ENCODE results near the gene SPEG.
"Not testable (repeated sequence)": the region's sequence is repeated elsewhere in the genome, so short reads cannot be mapped to it uniquely, and the experiment has no call there.

The SPEG gene
- total RNA-seq = 9.3 to 15.2 reads per million in 2 donors

GRCh38 chr2:219434718-219435525 is at the start of gene SPEG:
TSS of gene SPEG (plus strand) at chr2:219434843. CDS start at chr2:219434978, 135 bp downstream.
- DNase-seq = no peak

- DNase-seq = no peak
These were observed 49.8 kb upstream of the SPEG start for GRCh38 chr2:219384859-219385258.

GRCh38 chr2:219385958-219386520 is 48.6 kb upstream of the SPEG start:
- no peak for DNase-seq

DNA sequence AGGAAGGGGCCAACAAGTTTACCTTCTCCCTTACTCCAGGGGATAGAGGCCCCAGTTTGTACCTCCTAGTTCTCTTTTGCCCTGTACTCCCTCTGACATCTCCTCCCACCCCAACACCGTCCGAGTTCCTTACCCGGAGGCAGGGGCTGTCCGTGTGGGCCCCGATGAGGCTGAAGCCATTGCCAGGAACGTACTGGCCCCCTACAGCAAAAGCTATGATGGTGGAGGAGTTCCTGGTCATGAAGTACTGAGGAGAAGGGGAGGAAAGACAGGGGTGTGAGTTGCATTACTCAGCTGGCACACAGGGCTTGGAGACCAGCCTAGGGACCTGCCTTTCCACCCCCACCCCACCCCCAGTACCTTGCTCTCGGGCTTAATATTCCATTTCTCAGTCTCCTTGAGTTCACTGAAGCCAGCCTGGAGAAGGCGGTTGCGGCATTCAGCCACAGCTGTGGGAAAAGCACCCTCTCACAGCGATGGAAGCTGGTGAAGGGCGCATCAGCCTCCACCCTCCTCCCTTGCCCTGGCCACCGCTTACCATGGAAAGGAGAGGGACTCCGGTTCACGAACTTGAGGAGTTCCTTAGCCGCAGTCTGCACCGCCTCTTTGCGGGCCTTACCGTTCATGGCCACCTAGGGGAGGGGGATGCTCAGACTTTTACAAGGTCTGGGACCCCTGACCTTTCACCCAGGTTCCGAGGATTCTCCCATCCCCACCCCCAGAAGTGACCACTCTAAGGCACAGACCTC is 47.9 kb upstream of the SPEG start:
- DNase-seq = no peak

DNA sequence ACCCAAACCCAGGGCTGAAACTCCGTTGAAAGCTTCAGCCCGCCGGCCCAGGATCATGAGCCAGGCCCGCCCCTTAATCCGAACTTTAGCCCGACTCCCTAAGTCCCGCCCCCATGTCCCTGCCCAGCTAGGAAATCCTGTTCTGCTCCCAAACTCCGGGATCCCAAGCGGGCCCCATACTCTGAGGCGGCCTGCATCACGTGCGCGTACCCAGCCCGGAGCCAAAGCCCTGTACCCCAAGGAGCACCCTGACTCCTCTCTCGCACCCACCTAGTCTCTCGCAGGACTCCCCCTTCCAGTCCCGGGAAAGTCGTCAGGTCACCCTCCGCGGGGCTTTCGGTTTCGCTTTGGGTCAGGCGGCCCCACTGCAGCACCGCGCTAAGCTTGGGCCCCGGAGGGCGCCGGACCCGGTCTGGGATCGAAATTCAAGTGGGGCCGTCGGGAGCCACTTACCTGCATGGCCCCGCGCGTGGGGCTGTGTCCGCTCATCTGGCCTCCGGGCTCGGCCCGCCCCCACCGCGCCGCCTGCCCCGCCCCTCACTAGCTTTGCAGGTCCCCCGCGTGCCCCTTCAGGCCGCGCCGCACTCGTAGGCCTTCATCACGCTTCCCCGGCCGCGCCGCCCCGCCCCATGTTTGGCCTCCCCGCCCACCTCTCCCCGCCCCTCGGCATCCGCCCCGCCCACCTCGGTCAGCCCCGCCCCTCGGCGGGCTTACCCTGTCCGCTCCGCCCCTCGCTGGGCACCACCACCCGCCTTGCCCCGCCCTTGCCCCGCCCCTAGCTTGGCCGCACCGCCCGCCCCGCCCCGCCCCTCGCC is 47.1 kb upstream of the SPEG start, which contains the start of gene DNPEP:
DNPEP (minus strand) TSS at position 607 of the 815 bp plus-strand sequence; CDS start at position 489, 118 bp downstream.
- DNase-seq = peak; percentile 98

- peak; percentile 99 for DNase-seq
These were observed 46.3 kb upstream of the SPEG start for GRCh38 chr2:219388121-219388906.

- no peak for DNase-seq
These were observed 45.8 kb upstream of the SPEG start for GRCh38 chr2:219388907-219389156.

- DNase-seq = no peak
These were observed 41.9 kb upstream of the SPEG start for GRCh38 chr2:219392754-219393153.

DNA sequence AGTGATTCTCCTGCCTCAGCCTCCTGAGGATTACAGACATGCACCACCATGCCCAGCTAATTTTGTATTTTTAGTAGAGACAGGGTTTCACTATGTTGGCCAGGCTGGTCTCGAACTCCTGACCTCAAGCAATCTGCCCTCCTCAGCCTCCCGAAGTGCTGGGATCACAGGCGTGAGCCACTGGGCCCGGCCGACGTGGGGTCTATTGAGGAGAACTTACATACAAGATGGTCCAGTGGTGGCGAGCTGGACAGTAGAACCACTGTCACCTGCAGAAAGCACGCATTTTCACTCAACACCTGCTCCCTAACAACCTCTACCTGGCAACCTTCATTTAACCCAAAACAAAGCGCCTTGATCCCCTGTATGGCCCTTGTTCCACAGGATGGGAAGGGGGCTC is 39.6 kb upstream of the SPEG start:
- not testable (repeated sequence) for DNase-seq

DNA sequence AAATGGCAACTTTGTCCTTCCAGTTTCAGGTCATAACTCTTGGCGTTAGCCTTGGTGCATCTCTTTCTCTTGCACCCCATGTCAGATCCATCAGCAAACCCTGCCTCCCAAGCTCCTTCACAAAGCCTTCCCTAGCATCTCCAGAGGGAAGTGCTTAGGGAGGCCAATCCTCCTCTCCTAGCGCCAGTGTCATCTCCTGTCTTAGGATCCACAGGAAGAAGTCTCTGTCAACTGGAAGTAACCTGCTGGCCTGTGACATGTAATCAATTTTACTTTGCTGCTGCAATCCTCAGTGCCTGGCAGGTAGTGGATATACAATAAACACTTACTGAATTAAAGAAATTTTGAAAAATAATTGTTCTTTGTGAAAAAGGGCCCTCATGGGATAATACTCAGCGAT is 39.0 kb upstream of the SPEG start:
- no peak for DNase-seq

DNA sequence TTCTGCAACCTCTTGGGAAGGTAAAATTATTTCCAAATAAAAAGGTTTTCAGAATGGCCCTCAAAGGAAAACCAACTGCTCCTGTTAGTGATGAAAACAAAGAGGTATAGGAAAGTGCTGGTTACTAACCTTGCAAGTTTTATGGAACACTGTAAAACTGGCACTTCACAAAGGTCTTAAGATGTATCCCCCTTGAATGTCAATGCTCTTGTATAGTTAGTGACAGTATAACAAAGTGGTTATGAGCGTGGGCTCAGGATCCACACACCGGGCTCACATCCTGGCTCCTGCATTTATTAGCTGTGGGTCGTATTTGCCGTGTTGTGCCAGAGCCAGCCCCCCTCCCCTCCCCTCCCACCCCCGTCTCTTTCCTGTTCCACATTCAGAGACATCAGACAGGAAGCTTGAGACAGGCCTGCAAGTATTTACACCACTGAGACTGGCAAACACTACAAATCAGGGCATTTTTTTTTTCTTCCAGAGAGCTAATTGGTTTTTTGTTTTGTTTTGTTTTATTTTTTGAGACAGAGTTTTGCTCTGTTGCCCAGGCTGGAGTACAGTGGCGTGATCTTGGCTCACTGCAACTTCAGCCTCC is 37.7 kb upstream of the SPEG start:
- DNase-seq = no peak

DNA sequence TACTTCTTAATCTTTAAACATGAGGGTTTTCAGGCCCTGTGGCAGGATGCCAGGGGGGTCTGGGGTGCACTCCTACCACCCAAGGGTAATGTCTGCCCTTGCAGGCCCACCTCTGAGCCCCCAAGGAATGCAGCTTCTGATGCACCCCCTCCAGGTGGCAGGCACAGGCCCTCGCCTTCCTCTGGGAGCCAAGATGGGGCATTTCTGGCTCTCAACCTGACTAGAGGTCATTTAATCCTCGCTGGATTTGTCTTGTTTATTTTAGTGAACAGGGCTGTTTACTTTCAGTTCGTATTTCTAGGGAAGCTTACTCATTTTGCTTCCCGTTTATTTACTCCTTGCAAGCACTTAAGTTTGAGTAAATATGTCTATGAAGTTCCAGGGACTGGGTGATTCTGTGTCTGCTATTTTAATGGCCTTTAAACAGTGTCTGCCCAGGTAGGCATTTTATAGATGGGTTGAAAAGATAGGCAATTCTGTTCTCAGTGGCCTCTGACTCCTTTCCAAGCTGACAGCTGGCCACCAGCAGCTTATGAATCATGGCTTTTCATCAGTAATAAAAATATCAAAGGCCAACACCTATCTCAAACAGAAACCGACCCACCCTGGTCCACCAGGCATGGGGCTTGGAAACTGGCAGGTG is 35.8 kb upstream of the SPEG start:
- no peak for DNase-seq

DNA sequence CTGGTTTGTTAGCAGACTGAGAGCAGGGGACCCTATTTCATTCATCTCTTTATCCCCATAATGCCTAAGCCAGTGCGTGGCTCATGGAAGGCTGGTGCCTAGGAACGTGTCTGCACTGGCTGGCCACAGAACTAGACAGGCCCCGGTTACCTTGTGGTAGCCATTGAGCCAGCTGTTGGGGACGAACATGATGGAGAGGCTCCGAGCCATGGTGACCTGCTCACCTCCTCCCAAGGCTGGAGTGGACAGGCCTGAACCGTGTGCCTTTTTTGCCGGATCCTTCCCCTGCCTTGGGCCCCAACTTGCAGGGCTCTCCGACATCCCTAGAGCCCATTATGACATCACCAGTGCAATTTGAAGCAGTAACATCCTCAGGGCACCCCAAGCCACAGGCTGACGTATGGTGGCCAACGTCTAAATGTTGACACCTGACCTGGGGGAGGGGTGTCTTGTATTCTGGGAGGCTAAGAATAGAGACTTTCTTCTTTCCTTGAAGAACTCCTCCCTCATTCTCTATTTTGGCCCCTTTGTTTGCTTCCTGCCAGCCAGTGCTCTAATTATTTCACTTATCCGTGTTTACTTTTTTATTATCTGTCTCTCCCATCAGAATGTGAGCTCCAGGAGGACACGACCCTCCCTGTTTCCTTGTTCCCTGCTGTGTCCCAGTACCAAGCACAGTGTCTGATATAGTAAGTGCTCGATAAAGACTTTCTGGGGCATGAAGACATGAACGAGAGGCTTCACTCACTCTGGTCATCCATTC is 34.7 kb upstream of the SPEG start:
- DNase-seq = no peak

DNA sequence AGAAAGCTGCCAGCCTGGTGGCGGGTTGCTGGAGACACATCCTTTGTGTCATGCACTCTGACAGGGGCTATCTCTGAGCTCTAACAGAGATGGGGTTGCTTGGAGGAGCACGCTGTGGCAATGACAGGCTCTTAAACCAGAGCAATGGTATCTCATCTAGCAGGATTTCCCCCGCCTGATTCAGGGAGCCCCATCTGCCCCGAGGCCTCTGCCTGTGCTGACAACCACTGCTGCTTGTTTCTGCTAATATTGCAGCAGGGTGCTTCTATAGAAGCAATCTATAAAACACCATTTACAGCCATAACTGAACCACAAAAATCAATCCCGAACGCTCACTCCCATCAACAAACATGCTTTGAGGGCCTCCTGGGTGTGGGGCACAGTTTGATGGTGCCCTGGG is 34.1 kb upstream of the SPEG start:
- DNase-seq = no peak

GRCh38 chr2:219401606-219402005 is 33.0 kb upstream of the SPEG start:
- no peak for DNase-seq

DNA sequence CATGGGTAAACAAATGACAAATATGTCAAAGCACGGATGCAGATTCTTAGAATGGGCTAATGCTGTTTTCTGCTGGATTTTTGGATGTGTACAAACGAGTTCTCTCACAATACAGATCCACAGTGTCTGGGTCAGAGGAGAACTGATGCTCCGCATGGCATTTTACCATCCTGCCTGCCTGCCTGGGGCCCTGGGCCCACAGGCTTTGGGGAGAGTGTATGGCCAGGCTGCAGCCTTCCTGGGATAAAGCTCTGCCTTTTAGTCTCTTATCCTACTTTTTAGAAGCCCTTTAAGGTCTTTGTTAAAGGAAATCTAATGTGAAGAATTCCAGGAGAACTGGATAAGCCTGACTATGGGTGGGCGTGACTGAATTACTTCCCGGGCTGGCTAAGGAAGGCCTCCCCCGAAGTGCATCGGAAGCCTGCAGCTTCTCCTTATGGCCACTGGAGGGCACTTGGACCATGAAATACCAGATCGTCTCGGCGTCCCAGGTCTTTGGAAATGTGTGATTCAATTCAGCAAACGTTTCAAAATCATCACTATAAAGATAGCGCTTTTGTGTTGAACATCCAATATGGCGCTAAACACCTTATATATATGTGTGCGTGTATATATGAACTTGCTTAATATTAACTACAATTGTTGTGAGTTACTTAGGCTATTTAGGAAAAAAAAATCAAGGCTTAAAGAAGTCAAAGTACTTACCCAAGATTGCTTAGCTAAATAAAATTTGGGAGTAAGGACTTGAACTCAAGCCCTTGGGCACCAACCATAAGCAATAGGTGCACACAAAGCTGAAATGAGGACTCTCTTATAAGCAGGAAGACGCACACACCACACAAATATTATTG is 31.8 kb upstream of the SPEG start:
- peak; percentile 36 for DNase-seq

DNA sequence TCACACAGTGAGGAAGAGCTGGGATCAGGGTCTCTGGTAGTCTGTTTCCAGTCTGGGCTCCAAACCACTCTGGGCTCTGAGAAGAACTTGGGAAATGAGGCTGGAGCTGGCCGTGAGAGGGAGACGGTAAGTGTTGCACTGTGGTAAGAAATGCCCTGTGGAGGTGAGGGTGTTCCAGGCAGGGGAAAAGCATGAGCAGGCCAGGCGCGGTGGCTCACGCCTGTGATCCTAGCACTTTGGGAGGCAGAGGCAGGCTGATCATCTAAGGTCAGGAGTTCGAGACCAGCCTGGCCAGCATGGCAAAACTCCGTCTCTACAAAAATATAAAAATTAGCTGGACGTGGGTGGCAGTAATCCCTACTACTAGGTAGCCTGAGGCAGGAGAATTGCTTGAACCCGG is 30.8 kb upstream of the SPEG start:
- no peak for DNase-seq

DNA sequence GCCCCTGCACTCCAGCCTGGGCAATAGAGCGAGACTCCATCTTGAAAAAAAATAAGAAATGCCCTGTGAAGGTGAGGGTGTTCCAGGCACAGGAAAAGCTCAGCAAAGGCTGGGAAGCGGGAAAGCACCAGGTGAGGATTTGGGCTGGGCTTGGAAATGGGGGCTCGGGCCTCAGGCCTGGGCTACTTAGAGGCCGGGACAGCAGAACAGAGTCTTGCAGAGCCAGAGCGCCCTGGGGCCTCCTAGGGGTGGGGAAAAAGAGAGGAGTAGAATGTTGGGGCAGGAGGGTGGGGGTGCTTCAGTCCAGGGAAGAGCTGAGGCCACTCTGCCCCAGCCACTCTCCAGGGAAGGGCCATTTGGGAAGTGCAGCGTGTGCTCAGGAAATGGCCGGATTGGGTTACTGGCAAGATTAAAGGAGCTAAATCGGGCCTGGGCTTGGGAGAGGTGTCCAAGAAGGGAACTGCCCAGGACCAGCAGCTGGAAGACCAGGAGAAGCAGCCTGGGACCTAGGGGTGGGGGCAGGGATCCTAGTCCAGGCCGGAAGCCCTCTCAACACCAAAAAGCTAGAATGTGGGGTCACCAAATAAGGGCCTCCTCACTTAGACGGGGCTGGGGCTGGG is 30.2 kb upstream of the SPEG start:
- no peak for DNase-seq

DNA sequence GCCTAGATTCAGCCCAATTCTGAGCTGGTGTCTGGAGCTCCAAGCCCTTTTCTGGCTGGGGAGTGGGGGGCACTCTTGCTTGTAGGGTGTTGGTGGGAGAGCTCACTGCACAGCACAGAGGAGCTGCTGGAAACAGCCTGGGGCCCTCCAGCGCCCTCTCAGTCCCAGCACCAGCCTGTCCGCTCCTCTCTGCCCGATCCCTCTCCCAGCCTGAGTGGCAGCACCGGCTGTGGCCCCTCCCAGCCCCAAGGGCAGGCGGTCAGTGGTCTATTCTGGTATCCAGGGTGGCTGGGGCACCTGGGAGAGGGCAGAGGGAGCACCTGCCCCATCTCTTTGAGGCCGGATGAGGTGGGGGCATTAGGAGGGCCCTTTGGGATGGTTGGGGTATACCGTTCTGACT is 29.7 kb upstream of the SPEG start:
- no peak for DNase-seq

All from T-helper 9 cell (primary cell).